ENCODE data around the gene HYPK. TPM values are rescaled to one million over a fixed set of nuclear protein-coding genes. Genes with fewer than 3 reads are reported as not detected.

Gene HYPK
- total and polyA plus RNA-seq, 2 of the 8 experiments (the other 6 are each of a cell fraction or from before 2014, with no cell fraction given): 5.4 to 17.6 TPM

DNA sequence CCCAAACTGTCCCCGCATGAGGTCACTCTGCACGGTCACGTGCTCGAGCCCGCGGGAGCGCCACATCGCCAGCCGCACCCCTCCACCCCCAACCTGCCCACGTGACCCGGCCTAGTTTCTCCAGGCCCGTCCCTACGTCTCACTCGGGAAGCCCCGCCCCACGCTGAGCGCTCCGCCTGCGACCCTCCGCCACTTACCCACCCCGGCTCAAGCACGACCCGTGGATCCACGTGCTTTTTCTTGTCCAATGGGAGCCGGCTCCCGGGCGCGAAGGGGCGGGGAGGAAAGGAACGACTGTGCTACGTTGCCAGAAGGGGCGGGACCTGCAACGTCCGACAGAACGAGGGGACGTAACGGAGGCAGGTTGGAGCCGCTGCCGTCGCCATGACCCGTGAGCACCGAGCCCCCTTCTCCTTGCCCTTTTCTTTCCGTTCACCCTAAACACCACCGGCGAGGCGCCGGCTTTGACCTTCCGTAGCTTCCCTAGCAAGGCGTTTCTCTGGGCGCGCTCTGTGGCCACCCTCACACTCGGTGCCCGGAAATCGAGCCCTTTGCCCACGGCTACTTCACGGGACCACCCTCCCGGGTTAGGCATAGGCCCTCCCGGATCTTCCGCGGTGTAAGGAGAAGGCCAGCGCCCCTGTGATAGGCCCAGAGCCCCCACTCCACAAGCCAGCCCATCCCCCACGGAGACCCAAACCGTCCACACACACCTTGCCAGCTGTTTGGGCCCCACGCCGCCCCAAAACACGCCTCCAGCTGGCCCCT is 8.2 kb upstream of the HYPK start, which contains the start of gene SERF2 (continued):
- TF ChIP-seq CHD2 (IDR thresholded peaks at IDR 0.05; ENCODE audit: low read length) (0 out of 2 replicates have a peak, but pooled peaks have one; percentile 47), TAF7 (optimal IDR thresholded peaks at IDR 0.05; ENCODE audit: borderline replicate concordance, low read depth, low read length) (peak; percentile 67)
